ENCODE data around the gene NRL. TPM values are rescaled to one million over a fixed set of nuclear protein-coding genes. Genes with fewer than 3 reads are reported as not detected.

Gene NRL
- total and polyA plus RNA-seq, 2 donors (not counting 1 experiment from before 2014, with no cell fraction given): 0.45 to 0.99 TPM

DNA sequence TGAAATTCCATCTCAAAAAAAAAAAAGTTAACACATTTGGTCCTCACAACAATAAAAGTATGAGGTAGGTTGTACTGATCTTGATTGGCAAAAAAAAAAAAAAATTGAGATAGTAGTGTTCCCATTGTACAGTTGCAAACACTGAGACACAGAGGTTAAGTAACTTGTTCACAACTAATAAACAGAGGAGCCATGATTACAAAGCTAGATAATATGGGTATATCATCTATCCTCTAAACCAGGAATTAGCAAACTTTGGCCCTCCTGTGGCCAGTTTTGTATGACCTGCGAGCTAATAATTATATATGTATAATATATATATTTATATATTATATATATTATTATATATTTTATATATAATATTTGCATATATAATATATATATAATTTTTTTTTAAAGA lies 19.0 kb upstream of the NRL start:
- no peak for DNase-seq (ENCODE audit: low read depth in 2 of 2)
- Histone ChIP-seq H3K36me3 (ENCODE audit: control insufficient read depth, insufficient read depth, low read length) (peaks cover 7% of the 10 kb centered on the region), H3K4me3 (replicated peaks in 1 of 4; ENCODE audit: control extremely low read depth in 1 of 4, insufficient read depth in 1 of 4, low read depth in 3 of 4, low read length in 4 of 4) (no peak overlapping the region), H3K4me1 (ENCODE audit: control insufficient read depth, extremely low read depth, insufficient read depth, low read length) (peaks cover 6% of the 10 kb centered on the region), H3K4me2 (ENCODE audit: extremely low read depth, insufficient read depth, low read length) (no peak overlapping the region), H3K9me3 (ENCODE audit: control insufficient read depth, insufficient read depth, low read depth, low read length) (no peaks in the 10 kb centered on the region), H3K27me3 (ENCODE audit: control insufficient read depth, insufficient read depth, low read length) (no peaks in the 10 kb centered on the region), H4K20me1 (ENCODE audit: control insufficient read depth, extremely low read depth, insufficient read depth, low read length) (no peaks in the 10 kb centered on the region), H2AFZ (ENCODE audit: low read length) (no peak overlapping the region), H3K9ac (ENCODE audit: insufficient read depth, low read length) (no peak overlapping the region), H3K79me2 (ENCODE audit: control insufficient read depth, insufficient read depth, low read length) (peaks cover 14% of the 10 kb centered on the region), H3K27ac (ENCODE audit: insufficient read depth, low read length) (no peak overlapping the region)
- TF ChIP-seq EZH2 (IDR thresholded peaks at IDR 0.05; ENCODE audit: low read length, missing control alignments): no peak
- TF ChIP-seq, protein P1, sequence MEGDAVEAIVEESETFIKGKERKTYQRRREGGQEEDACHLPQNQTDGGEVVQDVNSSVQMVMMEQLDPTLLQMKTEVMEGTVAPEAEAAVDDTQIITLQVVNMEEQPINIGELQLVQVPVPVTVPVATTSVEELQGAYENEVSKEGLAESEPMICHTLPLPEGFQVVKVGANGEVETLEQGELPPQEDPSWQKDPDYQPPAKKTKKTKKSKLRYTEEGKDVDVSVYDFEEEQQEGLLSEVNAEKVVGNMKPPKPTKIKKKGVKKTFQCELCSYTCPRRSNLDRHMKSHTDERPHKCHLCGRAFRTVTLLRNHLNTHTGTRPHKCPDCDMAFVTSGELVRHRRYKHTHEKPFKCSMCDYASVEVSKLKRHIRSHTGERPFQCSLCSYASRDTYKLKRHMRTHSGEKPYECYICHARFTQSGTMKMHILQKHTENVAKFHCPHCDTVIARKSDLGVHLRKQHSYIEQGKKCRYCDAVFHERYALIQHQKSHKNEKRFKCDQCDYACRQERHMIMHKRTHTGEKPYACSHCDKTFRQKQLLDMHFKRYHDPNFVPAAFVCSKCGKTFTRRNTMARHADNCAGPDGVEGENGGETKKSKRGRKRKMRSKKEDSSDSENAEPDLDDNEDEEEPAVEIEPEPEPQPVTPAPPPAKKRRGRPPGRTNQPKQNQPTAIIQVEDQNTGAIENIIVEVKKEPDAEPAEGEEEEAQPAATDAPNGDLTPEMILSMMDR (conservative IDR thresholded peaks at IDR 0.05 in 1 of 2, IDR thresholded peaks at IDR 0.05 in 1 of 2; ENCODE audit: low read depth in 1 of 2, low read length in 2 of 2): no peak

DNA sequence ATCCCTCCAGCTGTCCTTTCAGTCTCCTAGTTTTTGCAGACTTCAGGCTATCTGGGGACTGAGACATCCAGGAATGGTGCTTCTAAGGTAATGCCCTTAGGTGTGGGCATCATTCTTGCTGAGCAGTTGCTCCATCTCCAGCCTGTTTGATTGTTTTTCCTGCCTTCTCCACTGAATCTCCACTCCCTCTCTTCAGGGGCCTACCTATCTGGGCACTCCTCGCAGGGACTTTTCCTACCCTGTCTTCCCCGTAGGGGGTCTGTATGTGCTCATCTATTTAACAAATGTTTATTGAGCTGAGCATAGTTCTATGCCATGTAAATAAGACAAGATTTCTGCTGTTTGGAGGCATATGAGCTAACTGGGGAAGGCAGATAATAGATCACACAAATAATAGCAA lies 18.2 kb upstream of the NRL start:
- no peaks in the 10 kb centered on the region for H4K20me1 ChIP-seq (ENCODE audit: control insufficient read depth, extremely low read depth, insufficient read depth, low read length)
- no peak overlapping the region for H3K4me2 ChIP-seq (ENCODE audit: extremely low read depth, insufficient read depth, low read length)
- peaks cover 10% of the 10 kb centered on the region for H3K79me2 ChIP-seq (ENCODE audit: control insufficient read depth, insufficient read depth, low read length)
- H3K27ac ChIP-seq (ENCODE audit: insufficient read depth, low read length): no peak overlapping the region
- TF ChIP-seq, protein P1 (conservative IDR thresholded peaks at IDR 0.05 in 1 of 2, IDR thresholded peaks at IDR 0.05 in 1 of 2; ENCODE audit: low read depth in 1 of 2, low read length in 2 of 2): no peak
- TF ChIP-seq EZH2 (IDR thresholded peaks at IDR 0.05; ENCODE audit: low read length, missing control alignments): no peak
- no peak for DNase-seq (ENCODE audit: low read depth in 2 of 2)
- H3K9me3 ChIP-seq (ENCODE audit: control insufficient read depth, insufficient read depth, low read depth, low read length): no peaks in the 10 kb centered on the region
- H3K4me3 ChIP-seq (replicated peaks in 1 of 4; ENCODE audit: control extremely low read depth in 1 of 4, insufficient read depth in 1 of 4, low read depth in 3 of 4, low read length in 4 of 4): no peak overlapping the region
- H3K9ac ChIP-seq (ENCODE audit: insufficient read depth, low read length): no peak overlapping the region
- no peak overlapping the region for H2AFZ ChIP-seq (ENCODE audit: low read length)
- no peaks in the 10 kb centered on the region for H3K27me3 ChIP-seq (ENCODE audit: control insufficient read depth, insufficient read depth, low read length)
- H3K36me3 ChIP-seq (ENCODE audit: control insufficient read depth, insufficient read depth, low read length): peaks cover 3% of the 10 kb centered on the region
- peaks cover 6% of the 10 kb centered on the region for H3K4me1 ChIP-seq (ENCODE audit: control insufficient read depth, extremely low read depth, insufficient read depth, low read length)

DNA sequence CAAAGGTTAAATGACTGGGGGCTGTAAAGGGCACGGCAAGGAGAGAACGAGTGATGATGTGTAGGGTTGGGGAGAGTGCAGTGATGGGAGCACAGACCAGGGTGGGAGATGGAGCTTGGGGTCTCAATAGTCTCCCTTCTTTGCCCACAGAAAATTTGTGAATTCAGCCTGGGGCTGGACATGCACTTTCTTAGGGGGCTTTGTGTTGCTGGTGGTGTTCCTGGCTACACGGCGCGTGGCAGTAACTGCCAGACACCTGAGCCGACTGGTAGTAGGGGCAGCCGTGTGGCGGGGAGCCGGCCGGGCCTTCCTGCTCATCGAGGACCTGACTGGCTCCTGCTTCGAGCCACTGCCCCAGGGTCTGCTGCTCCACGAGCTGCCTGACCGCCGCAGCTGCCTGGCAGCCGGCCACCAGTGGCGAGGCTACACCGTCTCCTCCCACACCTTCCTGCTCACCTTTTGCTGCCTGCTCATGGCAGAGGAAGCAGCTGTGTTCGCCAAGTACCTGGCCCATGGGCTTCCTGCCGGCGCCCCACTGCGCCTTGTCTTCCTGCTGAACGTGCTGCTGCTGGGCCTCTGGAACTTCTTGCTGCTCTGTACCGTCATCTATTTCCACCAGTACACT lies 17.4 kb upstream of the NRL start:
- Histone ChIP-seq H3K27ac (ENCODE audit: insufficient read depth, low read length) (no peak overlapping the region), H3K4me3 (replicated peaks in 1 of 4; ENCODE audit: control extremely low read depth in 1 of 4, insufficient read depth in 1 of 4, low read depth in 3 of 4, low read length in 4 of 4) (no peak overlapping the region), H3K9ac (ENCODE audit: insufficient read depth, low read length) (no peak overlapping the region), H2AFZ (ENCODE audit: low read length) (no peak overlapping the region), H4K20me1 (ENCODE audit: control insufficient read depth, extremely low read depth, insufficient read depth, low read length) (no peaks in the 10 kb centered on the region), H3K27me3 (ENCODE audit: control insufficient read depth, insufficient read depth, low read length) (no peaks in the 10 kb centered on the region), H3K4me1 (ENCODE audit: control insufficient read depth, extremely low read depth, insufficient read depth, low read length) (peaks cover 4% of the 10 kb centered on the region), H3K36me3 (ENCODE audit: control insufficient read depth, insufficient read depth, low read length) (no peaks in the 10 kb centered on the region), H3K4me2 (ENCODE audit: extremely low read depth, insufficient read depth, low read length) (no peak overlapping the region), H3K79me2 (ENCODE audit: control insufficient read depth, insufficient read depth, low read length) (peaks cover 8% of the 10 kb centered on the region), H3K9me3 (ENCODE audit: control insufficient read depth, insufficient read depth, low read depth, low read length) (no peaks in the 10 kb centered on the region)
- DNase-seq (ENCODE audit: low read depth in 2 of 2): no peak
- no peak for TF ChIP-seq EZH2 (IDR thresholded peaks at IDR 0.05; ENCODE audit: low read length, missing control alignments)
- TF ChIP-seq, protein P1 (conservative IDR thresholded peaks at IDR 0.05 in 1 of 2, IDR thresholded peaks at IDR 0.05 in 1 of 2; ENCODE audit: low read depth in 1 of 2, low read length in 2 of 2): no peak

Measured in fibroblast of lung (primary cell).